HG03469 (cell line): Measurements from ENCODE around the gene KDM4D.
"Not testable (repeated sequence)": the region's sequence is repeated elsewhere in the genome, so short reads cannot be mapped to it uniquely, and the experiment has no call there.

Experiments
- ATAC-seq: cut with Tn5 transposase; IDR thresholded peaks from one replicate; pipeline ENCODE4 v1.9.1; 2021; ENCODE audit warnings: mild to moderate bottlenecking, moderate library complexity, moderate number of reproducible peaks; ENCODE audit not compliant: unreplicated experiment

The KDM4D gene

GRCh38 chr11:95025594-95025993, 52.1 kb downstream of the KDM4D start:
- not testable (repeated sequence) for ATAC-seq

DNA sequence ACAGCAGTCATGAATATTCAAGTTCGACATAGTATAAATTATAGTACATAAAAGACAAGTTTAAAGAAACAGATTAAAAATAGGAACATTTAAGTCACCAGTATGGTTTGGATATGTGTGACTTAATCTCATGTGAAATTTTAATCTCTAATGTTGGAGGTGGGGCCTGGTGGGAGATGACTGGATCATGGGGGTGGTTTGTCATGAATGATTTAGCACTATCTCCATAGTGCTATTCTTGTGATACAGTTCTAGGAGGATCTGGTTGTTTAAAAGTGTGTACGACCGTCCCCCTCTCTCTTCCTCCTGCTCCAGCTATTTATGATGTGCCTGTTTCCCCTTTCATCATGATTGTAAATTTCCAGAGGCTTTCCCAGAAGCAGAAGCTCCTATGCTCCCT, 54.8 kb downstream of the KDM4D start:
- no peak for ATAC-seq

DNA sequence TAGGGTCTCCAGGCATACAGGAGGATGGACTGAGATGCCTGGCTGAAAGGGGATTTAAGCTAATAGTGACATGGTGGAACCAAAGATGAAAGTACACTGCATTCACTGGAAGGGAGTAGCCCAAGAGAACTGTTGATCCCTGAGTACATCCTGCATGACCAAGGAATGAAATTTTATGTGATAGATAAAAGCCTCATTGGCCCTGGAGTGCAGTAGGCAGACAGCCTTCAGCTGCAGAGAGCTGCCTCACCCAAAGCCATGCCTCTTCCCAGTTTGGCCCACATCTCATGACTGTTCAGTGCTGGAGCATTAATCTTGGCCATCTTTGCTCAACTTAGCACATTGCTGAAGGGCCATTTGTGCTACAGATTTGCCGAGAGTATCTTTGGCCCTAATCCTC, 59.5 kb downstream of the KDM4D start:
- no peak for ATAC-seq

DNA sequence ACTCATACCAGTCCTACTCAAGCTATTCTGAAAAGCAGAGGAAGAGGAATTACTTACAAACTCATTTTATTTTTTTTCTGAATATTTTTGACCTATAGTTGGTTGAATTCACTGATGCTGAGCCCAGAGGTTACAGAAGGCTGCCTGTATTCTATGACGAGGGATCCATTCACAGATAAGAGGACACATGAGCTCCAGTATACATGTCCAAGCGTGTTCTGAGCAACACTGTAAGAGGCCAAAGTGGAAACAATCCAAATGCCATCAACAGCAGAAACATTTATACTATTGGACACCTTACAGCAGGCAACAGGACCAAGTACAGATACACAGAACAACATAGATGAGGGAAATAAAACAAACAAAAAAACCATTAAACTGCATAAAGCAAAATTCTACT, 61.8 kb downstream of the KDM4D start:
- no peak for ATAC-seq

DNA sequence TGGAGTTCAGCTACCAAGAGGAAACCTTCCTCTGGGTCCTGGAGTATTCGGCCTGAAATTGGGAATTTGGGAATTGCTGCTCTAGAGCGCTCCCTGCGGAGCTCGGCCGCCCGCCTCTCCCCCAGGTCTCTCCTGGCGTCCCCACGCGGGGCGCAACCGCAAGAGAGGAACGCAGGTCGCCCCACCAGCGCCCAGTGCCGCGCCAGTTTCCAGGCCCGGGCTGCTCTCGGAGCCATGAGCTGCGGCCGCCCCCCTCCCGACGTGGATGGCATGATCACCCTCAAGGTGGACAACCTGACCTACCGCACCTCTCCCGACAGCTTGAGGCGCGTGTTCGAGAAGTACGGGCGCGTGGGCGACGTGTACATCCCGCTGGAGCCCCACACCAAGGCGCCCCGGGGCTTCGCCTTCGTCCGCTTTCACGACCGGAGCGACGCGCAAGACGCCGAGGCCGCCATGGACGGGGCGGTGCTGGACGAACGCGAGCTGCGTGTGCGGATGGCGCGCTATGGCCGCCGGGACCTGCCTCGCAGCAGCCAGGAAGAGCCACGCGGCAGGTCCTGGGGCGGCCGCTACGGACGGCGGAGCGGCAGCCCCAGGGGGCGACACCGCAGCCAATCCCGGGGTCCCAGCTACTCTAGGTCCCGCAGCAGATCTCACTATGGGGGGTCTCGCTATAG, 64.0 kb downstream of the KDM4D start:
- ATAC-seq, result not testable (repeated sequence)

GRCh38 chr11:95042239-95042638, 68.7 kb downstream of the KDM4D start:
- no peak for ATAC-seq

DNA sequence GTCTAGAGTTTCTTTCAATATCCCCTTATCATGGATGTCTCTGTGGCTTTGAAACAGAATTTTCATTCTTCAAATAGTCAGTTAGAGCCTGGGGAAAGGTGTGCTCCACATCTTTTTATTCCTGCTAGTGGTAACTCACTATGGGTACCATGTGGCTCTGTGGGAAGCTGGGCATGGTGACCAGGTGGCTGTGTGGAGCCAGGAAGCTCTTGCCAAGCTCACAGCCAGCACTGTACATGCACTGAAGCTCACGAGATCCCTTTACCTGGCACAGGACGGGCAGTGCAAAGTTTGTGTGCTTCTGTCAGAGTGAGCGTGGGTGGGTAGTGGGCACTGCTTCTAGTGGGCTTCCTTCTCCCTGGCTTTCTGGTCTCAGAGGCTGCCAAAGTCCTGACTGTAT, 69.4 kb downstream of the KDM4D start:
- no peak for ATAC-seq

DNA sequence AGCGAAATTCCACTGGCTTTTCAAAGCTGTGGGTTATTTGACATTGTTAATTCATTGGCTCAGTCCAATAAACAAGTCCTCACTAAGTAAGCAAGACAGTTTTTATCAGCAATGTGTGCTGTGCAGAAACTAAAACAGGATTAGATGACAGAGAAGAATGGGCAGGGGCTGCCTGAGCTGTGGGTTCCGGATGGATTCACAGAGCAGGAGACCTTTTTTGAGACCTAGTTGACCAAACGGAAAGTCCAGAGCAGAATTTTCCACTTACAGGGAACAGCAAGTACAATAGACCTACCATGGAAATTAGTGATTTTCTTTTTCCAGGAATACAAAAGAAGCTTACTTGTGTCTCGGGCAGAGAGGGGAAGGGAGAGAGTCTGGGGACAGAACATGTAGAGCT, 70.5 kb downstream of the KDM4D start:
- ATAC-seq, result no peak

DNA sequence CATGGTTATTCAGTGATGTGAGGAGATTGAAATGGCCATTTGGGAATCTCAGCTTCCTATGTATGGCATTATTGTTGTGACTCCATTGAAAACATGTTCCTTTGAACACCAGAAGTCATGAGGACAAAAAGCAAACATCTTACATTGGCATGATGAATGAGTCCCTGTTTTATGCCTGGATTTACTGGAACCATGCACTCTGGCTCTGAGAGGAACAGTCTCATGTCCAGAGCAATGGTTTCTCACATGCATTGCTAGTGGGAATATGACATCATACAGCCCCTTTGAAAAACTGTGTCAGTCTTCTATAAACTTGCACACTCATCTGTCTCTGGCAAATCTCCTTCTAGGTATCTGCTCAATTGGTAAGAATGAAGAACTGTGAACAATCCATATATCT, 72.3 kb downstream of the KDM4D start:
- ATAC-seq, result no peak
